AG20443 (cell line): Measurements from ENCODE around the gene AMPD1.

Experiments used
- DNase-seq: peaks from one replicate; pipeline ENCODE4 v3.0.0; 2012; ENCODE audit warnings: low spot score, mixed read lengths

AMPD1 gene

DNA sequence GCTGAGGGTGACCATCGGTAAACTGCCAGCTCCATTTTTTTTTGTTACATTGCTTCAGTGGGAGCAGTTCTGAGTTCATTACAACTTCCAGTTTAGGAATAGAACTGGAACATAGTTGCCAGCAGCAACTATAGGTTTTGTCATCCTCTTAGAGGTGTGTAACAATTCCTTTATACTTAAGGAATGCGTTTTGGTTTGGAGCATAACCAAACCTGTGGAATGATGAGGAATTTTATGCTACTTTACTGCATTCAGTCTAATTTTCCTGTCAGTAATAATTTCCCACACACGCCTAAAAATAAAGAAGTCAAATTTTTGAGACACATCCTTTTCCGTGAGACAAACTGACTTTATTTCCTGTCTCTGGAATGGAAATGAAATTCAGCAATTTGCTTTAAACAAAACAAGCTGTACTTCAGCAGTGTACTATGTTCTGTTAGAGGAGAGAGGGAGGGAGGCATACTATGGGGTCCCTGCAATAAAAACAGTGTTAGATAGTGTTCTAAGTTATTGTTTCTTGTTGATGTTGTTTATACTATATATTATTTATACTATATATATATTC lies 4.8 kb upstream of the AMPD1 start:
- peak; percentile 29 for DNase-seq

DNA sequence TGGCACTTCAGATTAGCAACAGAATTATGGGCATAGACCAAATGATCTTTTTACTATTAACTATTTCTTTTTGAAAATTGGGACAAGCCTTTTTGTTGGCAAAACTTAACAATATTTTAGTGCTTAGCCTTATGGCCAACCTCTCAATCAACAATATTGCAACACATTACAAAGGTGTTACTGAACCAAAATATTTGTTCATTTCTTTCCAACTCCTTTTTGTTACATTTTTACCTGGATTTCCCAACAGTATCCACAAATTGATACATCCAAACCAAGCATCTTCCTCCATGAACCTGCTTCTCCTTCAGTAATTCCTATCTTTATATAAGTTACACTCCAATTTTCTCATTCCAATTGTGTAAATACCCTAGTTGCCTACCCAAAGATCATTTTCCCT lies 1.5 kb upstream of the AMPD1 start:
- DNase-seq: no peak

DNA sequence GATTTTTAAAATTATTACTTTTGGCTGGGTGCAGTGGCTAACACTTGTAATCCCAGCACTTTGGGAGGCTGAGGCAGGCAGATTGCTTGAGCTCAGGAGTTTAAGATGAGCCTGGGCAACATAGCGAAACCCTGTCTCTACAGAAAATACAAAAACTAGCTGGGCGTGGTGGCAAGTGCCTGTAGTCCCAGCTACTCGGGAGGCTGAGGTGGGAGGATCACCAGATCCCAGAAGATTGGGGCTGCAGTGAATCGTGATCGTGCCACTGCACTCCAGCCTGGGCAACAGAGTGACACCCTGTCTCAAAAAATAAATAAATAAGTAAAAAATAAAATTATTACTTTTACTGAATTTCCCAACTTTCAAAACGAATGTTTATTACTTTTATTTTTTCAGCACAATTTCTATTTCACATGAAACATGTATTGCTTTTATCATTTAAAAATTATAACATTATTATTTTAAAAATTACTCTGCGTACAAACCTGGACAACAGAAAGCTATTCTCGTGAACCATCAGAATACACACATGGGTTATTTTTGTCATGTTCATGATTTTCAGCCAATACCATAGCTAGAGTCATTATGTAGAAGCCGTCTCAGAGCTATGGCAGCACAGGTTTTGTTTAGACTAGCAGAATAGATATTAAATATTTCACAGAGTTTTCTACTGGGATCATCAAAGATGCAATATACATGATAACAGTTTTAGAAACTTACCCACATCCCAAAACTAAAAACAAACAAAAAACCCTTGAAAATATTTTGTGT lies 621 bp downstream of the AMPD1 start:
- DNase-seq: no peak

DNA sequence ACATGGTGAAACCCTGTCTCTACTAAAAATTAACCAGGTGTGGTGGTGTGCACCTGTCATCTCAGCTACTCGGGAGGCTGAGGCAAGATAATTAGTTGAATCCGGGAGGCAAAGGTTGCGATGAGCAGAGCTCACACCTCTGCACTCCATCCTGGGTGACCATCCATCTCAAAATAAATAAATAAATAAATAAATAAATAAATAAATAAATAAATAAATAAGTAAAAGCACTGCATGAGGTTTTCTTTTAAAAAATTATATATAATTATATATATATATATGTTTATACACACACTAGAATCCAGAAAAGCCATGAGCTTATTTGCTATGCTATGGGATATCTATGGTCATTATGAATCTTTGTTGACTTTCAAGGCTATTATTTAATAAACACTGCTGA lies 2.4 kb downstream of the AMPD1 start:
- DNase-seq: no peak

DNA sequence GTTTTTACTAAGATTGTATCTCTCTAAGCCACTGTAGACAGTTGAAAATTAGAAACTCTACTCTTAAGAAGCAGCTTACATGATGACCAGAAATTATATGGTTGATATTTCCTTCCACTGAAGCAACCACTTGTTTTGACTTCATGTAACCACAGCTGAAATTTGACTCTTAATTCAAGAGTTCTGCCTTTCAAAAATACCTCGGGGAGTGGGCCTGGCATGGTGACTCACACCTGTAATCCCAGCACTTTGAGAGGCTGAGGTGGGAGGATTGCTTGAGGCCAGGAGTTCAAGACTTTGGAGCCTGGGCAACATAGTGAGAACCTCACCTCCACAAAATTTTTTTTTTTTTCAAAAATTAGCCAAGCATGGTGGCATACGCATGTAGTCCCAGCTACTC lies 4.3 kb downstream of the AMPD1 start:
- no peak for DNase-seq

DNA sequence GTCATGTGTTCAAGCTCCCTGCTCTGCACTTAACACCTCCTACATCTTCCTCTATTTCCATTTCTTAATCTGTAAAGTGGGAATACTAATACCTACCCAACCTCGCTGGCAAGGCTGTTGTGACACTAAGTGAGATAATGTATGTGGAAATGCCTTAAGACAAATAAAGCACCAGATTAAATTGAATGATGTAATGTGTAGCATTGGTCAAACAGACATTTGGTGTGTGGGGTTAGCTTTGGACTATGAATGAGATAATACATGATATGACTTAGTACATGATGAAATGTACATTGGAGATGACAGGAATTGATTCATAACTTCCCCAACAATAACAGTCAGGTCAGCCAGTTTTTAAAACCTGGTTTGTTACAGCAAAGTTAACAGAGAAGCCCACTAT lies 5.2 kb downstream of the AMPD1 start:
- no peak for DNase-seq

DNA sequence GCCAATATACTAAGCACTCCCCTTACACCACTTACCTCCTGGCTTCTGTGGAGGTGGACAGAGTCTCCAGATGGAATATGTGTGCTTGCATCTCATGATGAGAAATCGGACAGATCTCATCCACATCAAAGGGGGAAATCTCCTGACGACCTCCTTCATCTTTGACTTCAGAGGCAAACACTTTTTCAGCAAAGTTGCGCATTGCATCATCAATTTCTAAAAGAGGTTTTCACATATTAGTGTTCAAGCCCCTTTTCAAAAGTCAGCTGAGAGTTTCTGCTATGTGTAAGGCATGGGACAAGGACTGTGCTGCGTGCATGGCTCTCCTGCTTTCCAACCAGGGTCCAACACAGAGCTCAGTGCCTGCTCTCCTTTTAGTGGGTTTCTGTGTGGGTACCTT lies 6.8 kb downstream of the AMPD1 start:
- DNase-seq: no peak

DNA sequence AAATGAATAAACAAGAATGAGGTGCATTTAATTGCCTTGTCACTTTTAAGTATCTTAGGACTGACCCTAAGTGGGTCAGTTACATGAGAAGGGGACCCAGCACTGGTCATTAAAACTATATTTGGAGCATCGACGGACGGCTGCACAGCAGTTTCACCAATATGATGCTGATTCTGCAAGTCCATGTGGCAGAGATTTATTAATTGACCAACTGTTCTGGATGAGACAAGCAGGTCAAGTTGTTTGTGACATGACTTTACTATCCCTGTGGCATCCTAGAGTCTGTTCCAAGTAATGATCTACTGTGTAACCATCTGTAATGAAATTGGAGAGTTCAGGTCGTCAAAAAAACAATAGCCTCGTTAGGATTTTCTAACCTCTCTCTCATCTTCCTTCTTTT lies 9.5 kb downstream of the AMPD1 start:
- no peak for DNase-seq

DNA sequence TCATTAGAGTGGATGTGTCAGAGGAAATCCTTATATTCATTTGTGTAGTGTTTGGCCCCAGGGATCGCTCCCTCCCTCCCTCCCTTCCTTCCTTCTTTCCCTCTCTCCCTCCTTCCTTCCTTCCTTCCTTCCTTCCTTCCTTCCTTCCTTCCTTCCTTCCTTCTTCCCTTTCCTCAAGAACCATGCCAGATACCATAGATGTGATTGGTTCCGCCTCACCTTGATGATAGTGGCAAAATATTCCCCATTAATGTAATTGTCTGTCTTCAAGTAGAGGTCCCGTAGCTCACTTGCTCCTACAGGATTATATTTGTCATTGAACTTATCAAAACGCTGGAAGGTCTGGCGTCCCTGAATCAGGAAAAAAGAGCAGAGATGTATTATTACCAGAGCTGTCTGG lies 17.7 kb downstream of the AMPD1 start:
- no peak for DNase-seq

DNA sequence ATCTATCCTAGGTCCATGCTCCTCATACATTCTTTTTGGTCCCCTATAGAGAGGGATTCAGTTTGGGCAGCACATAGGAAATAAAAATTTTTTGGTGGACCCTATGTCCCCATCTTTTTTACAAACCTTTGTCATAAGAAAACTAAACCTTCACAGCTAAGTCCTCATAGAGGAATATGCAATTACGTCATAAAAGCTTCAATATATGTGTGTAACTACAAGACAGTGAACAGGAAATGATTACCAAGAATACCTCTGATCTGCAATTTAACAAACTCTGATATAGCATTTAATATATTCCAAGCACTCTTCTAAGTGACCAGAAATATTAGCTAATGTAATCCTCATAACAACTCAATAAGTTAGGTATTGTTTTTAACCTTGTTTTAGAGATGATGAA lies 19.2 kb downstream of the AMPD1 start:
- DNase-seq: no peak

DNA sequence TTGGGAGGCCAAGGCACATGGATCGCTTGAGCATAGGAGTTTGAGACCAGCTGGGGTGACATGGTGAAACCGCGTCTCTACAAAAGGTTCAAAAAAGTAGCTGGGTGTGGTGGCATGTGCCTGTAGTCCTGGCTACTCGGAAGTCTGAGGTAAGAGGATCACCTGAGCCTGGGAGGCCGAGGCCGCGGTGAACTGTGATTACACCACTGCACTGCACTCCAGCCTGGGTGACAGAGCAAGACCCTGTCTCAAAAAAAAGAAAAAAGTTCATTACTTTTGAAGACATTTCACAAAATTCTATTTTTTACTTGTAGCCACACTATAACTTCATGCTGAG lies 23.4 kb downstream of the AMPD1 start:
- DNase-seq: no peak

DNA sequence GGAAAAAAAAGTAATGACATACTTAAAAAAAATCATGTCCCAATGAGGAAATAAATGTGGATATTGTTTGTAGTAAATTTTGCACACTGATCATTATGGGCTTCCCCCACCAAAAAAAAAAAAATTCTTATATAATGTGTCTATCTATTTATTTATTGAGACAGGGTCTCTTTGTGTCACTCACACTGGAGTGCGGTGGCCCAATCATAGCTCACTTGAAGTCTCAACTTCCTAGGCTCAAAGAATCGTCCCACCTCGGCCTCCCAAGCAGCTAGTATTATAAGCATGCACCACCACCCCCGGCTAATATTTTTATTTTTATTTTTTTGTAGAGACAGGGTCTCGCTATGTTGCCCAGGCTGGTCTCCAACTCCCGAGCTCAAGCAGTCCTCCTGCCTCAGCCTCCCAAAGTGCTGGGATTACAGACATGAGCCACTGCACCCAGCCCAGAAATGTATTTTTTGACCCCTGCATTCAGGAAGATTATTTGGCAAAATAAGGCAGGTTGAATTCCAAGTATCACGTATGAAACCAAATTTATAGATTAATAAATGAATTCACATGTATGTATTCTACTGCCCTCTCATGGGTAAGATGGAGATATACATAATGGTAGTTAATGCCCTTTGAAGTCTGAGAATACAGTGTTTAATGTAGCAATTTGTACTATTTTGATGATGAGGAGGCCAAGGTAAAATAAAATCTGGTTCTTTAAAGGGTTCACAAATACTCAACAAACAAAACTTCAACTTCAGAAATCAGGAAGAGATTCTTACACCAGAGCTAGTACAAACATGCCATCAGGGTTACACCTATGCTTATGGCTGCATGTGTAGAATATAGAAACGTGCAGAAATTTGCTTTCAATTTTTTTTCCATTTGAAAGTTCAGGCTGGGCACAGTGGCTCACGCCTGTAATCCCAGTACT lies 24.1 kb downstream of the AMPD1 start:
- DNase-seq: no peak

DNA sequence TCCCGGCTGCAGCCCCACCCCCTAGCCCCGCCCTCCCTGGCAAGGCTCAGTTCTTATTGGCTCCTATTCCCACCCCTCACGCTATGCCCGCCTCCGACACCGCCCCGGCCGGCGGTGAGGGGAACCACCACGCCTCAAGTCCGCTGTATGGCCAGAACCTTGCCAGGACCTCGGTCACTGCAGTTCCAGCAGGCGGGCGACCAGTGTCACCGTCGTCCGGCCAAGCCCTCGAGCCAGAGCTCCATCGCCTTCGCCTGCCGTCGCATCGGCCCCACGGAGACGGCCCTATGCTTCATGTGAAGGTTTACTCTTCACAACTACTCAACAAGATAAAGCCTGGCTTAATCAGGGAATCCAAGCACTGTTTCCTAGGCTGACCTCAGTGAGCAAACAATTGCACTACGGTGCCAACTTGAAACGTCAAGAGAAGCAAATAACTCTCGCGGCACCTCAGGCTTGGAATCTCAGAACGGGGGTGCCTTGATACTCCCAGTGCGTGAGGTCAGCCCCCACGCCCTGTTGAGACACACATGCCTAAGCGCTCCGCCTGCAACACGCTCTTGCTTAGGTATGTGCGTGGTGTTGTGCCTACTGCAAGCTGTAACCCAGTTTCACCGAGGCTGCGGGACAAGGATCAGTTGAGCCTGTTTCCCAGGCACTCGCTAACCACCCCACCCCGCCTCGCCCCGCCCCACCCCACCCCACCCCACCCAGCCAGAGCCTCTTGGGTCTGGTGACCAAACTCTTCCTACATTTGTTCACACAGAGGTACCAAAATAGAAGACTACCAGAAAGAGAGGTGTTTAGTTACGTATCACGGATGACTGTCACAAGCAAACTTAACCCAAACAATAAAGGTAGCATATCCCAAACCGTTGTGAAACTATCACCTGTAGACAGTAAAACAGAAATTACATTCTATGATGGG lies 25.0 kb downstream of the AMPD1 start:
- DNase-seq: peak; percentile 98

DNA sequence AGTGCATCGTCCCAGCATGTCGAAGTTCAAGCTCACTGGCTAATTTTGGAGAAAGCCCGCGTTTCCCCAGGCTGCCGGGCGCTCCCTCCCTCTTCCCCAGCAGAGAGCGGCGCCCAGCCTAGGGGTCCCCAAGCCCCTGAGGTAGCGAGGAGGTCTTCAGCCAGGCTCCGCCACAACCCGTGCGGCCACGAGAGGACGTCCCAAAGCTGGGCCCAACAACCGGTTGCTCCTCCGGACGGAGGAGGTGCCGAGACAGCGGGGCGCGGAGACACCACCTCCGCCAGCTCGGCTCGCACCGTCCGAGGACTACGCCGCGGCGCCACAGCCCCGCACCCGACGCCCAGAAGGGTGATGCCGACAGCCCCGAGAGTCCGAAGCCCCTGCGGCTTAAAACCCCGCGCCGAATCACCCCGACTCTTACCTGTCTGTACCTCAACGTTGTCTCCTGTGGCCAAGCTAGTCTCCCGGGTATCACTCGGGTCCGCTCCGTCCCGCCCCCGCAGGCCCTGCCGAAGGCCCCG lies 25.7 kb downstream of the AMPD1 start, which contains the start of gene DENND2C:
Gene DENND2C, minus strand, starts transcription at position 488 of the 521 bp plus-strand sequence. CDS start 44,065 bp downstream, outside the sequence.
- DNase-seq: no peak

DNA sequence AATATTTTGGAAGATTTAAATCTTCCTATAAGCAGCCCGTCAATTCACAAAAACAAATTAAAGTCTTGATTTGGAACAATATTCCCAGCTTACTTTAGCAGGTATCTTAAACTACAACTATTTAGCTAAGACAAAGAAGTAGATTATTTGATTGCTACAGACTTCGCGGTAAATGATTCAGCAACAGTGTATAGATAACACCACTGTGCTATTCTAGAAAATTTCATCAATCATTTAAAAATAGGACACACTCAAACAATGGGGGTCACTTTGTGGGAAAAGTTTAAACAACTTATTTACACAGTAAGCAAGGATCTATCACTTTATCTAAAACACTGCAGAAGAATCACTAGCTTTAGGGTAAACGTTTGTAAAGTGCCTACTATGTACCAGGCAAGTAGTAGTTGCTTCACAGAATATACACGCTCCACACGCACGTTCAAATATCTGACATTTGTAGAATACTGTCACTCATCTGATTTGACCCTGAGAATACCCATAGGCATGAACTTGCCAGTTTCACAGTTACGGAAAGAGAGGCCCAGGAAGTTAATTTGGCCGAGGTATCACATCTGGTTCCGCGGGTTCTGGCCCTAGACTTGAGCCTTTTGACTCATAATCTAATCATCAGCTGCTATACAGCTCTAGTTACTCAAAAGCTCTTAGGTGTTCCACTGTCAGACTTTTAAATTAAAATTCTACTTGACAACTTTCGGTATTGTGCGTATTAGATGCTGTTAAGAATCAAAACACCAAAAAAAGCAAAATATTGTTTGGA lies 26.4 kb downstream of the AMPD1 start:
- DNase-seq: peak; percentile 49

DNA sequence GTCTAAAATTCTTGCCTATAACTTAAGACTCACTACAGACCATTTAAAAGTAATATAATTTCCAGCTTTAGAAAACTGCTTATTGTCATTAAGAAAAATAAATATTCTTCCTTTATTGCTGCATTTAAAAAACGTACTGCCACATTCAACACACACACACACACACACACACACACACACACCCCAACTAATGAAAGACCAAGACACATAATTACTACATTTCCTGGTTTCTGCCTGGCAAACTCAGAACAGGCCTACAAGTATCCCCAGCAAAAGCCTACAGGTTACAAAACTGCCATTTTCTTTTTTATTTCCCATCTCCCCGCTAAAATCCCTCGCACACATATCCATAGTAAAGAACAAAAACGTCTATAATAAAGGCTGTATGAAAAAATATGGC lies 27.0 kb downstream of the AMPD1 start:
- DNase-seq: no peak

DNA sequence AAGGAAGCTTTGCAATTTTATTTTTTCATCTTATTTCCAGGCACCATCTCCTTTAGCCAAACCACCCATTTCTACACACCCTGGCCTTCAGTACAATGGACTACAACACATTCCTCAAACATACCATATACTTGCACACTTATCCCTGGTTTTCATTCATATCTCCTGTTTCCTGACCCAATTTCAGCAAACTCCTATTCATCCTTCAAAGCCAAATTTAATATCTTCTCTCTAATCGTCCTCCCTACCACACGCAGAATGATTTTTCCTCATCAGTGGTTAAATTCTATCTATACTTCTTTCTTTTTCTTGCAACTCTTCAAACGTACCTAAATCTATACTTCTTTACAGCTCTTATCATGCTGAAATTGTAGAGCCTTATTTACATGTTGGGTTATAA lies 28.4 kb downstream of the AMPD1 start:
- no peak for DNase-seq

DNA sequence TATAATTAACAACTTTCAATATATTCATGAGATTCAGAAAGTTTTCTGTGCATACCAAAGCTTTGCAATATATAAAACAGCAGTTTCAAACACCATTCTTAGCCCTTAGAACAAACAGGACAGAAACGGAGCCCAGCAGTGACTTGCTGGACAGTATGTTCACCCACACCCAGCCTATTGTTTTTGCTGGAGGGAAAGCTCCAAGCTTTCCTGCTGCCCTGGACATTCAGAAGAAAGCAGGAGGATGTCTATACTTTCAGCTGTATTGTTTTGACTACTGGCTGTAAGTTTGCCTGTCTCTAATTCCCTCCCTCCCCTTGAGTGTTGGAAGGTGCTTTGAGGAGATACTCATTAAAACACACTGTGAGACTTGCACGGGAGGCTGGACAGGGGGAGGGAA lies 35.1 kb downstream of the AMPD1 start:
- no peak for DNase-seq

DNA sequence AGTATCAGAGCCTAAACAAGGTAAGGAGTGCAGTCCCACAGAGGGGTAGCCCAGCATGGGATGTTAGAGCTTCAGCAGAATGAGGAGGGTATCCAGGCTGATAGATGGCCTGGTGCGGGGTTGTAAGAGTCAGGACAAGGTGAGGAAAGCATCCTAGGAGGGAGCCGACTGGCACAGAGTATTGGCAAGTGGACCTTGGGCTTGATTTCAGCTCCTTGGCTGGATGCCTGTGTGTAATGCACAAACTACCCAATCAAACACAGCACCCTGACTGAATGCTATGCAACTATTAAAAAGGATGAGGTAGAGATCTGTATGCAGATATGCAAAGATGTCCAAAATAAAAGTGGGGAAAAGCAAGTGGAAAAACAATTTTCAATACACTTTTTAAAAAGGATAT lies 43.5 kb downstream of the AMPD1 start:
- no peak for DNase-seq

DNA sequence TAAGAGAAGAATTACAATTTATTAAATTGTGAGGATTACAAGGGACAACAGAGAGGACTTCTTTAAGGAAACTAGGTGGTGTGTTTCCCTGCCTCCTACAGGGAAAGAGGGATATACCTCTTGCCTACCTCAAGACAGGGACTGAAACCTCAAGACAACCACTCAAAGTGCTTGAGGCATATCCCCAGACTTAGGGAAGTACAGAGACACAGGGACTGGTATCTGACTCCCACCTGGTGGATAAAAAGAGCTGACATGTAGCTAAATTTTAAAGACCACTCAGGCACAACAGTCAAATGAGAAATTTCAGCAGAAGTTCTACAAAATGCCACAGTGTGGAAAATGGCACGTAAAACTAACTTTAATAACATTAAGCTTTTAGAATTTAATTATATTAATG lies 46.8 kb downstream of the AMPD1 start:
- no peak for DNase-seq

DNA sequence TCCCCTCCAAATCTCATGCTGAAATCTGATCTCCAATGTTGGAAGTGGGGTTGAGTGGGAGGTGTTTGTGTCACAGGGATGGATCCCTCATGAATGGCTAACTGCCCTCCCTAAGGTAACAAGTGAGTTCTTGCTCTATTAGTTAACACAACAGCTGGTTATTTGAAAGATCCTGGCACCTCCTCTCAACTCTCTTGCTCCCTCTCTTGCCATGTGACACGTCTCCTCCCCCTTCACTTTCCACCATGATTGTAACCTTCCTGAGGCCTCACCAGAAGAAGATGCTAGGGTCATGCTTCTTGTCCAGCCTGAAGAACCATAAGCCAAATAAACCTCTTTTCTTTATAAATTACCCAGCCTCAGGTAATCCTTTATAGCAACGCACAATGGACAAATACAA lies 54.0 kb downstream of the AMPD1 start:
- DNase-seq: no peak
